Measurements from ENCODE around the gene EXOC6B. TPM values are rescaled to one million over a fixed set of nuclear protein-coding genes. Genes with fewer than 3 reads are reported as not detected.

EXOC6B gene
- total and polyA plus RNA-seq, 2 donors from 2014 or later = 5.9 to 31.3 TPM

GRCh38 chr2:72205504-72205881, 620.3 kb downstream of the EXOC6B start:
- H3K4me1 ChIP-seq (ENCODE audit: control insufficient read depth in 2 of 3, insufficient read depth in 2 of 3, low read depth in 1 of 3, low read length in 3 of 3) = peaks cover 10 to 11% (median 10%) of the 10 kb centered on the region in 3 donors
- H3K4me3 ChIP-seq (ENCODE audit: low read length in 3 of 3) = no peak overlapping the region
- intact Hi-C loops (cut with DNase I) = no loop called here
- no peaks in the 10 kb centered on the region for H3K36me3 ChIP-seq (ENCODE audit: control insufficient read depth in 2 of 3, insufficient read depth in 3 of 3, low read length in 3 of 3)
- H3K9me3 ChIP-seq (ENCODE audit: control insufficient read depth in 2 of 3, insufficient read depth in 1 of 3, low read length in 3 of 3) = no peaks in the 10 kb centered on the region
- H3K27me3 ChIP-seq (ENCODE audit: control insufficient read depth, insufficient read depth, low read length) = no peaks in the 10 kb centered on the region
- H3K27ac ChIP-seq (ENCODE audit: low read depth in 2 of 2, low read length in 2 of 2) = peak overlapping the region in 1 of 2 donors; percentile 35
- no peak overlapping the region for H3K9ac ChIP-seq (ENCODE audit: low read length in 3 of 3)
- TF ChIP-seq, protein P1, sequence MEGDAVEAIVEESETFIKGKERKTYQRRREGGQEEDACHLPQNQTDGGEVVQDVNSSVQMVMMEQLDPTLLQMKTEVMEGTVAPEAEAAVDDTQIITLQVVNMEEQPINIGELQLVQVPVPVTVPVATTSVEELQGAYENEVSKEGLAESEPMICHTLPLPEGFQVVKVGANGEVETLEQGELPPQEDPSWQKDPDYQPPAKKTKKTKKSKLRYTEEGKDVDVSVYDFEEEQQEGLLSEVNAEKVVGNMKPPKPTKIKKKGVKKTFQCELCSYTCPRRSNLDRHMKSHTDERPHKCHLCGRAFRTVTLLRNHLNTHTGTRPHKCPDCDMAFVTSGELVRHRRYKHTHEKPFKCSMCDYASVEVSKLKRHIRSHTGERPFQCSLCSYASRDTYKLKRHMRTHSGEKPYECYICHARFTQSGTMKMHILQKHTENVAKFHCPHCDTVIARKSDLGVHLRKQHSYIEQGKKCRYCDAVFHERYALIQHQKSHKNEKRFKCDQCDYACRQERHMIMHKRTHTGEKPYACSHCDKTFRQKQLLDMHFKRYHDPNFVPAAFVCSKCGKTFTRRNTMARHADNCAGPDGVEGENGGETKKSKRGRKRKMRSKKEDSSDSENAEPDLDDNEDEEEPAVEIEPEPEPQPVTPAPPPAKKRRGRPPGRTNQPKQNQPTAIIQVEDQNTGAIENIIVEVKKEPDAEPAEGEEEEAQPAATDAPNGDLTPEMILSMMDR (IDR thresholded peaks at IDR 0.05; ENCODE audit: borderline replicate concordance, extremely low read depth, insufficient read depth) = no peak
- FAIRE-seq (no peak), DNase-seq (no peak)

- Histone ChIP-seq H3K27me3 (ENCODE audit: control insufficient read depth, insufficient read depth, low read length) (no peaks in the 10 kb centered on the region), H3K9me3 (ENCODE audit: control insufficient read depth in 2 of 3, insufficient read depth in 1 of 3, low read length in 3 of 3) (no peaks in the 10 kb centered on the region), H3K4me1 (ENCODE audit: control insufficient read depth in 2 of 3, insufficient read depth in 2 of 3, low read depth in 1 of 3, low read length in 3 of 3) (peaks cover 10 to 11% (median 10%) of the 10 kb centered on the region in 3 donors), H3K9ac (ENCODE audit: low read length in 3 of 3) (no peak overlapping the region), H3K4me3 (ENCODE audit: low read length in 3 of 3) (no peak overlapping the region), H3K36me3 (ENCODE audit: control insufficient read depth in 2 of 3, insufficient read depth in 3 of 3, low read length in 3 of 3) (no peaks in the 10 kb centered on the region), H3K27ac (ENCODE audit: low read depth in 2 of 2, low read length in 2 of 2) (peak overlapping the region in 1 of 2 donors; percentile 58)
- intact Hi-C loops (cut with DNase I) = no loop called here
- no peak for FAIRE-seq
- DNase-seq = peak in 3 of 5 donors; percentile 14 to 47 (median 32)
- TF ChIP-seq, protein P1 (IDR thresholded peaks at IDR 0.05; ENCODE audit: borderline replicate concordance, extremely low read depth, insufficient read depth) = no peak
Measured at GRCh38 chr2:72204786-72205503, 620.9 kb downstream of the EXOC6B start.

DNA sequence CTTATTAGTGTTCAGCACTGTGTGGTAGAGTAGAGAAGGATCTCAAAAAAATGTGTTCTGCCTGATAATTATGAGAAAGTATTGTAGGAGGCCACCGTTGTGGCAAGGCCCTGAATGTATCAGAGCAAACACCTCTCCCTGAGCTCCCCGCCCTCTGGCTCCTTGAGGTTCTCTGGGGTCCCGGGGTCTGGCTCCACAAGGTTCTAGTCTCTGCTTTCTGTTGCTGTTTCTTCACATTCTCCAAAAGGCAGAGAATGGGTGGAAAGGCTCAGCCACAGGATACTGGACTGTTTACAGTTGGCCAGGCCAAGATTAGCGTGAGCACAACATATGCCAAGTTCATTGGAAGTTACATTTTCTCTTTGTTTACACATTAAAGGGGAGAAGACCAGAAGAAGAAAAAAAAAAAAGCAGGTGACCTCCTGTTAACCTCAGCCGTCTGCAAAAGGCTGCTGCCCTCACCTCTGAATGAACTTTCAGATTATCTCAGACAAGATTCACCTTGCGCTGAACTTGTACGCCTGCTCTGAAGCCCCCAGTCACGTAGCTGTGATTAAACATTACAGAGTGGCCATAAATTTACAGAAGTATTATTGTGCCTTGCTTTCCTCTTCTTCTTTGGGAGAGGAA, 621.6 kb downstream of the EXOC6B start:
- no peaks in the 10 kb centered on the region for H3K36me3 ChIP-seq (ENCODE audit: control insufficient read depth in 2 of 3, insufficient read depth in 3 of 3, low read length in 3 of 3)
- H3K4me1 ChIP-seq (ENCODE audit: control insufficient read depth in 2 of 3, insufficient read depth in 2 of 3, low read depth in 1 of 3, low read length in 3 of 3) = peaks cover 10 to 11% (median 10%) of the 10 kb centered on the region in 3 donors
- no peaks in the 10 kb centered on the region for H3K9me3 ChIP-seq (ENCODE audit: control insufficient read depth in 2 of 3, insufficient read depth in 1 of 3, low read length in 3 of 3)
- H3K27me3 ChIP-seq (ENCODE audit: control insufficient read depth, insufficient read depth, low read length) = no peaks in the 10 kb centered on the region
- H3K9ac ChIP-seq (ENCODE audit: low read length in 3 of 3) = no peak overlapping the region
- H3K27ac ChIP-seq (ENCODE audit: low read depth in 2 of 2, low read length in 2 of 2) = peak overlapping the region in 1 of 2 donors; percentile 14
- no peak overlapping the region for H3K4me3 ChIP-seq (ENCODE audit: low read length in 3 of 3)
- peak in 4 of 5 donors; percentile 57 to 87 (median 72) for DNase-seq
- intact Hi-C loops (cut with DNase I) = no loop called here
- TF ChIP-seq, protein P1 (IDR thresholded peaks at IDR 0.05; ENCODE audit: borderline replicate concordance, extremely low read depth, insufficient read depth) = no peak
- FAIRE-seq = no peak
